Keratinocyte (primary cell): ENCODE measurements around the gene SMARCAL1.

Source experiments
- CTCF ChIP-seq, 3 experiments: IDR thresholded peaks in 1 of 3; conservative IDR thresholded peaks in 1 of 3; optimal IDR thresholded peaks in 1 of 3; 2 replicates in 2 of 3; 3 replicates in 1 of 3; pipeline versions ENCODE3 to v1.5.1; 2011; ENCODE audit warnings: low read length in 3 of 3, mild to moderate bottlenecking in 3 of 3, moderate library complexity in 2 of 3, control low read depth in 1 of 3, inconsistent platforms in 1 of 3; ENCODE audit not compliant: insufficient read depth in 2 of 3; ENCODE audit errors: extremely low read depth in 1 of 3
- EZH2 ChIP-seq: IDR thresholded peaks from one replicate; pipeline ENCODE4 v1.6.1; 2012; ENCODE audit warnings: inconsistent platforms, mild to moderate bottlenecking, low read length, moderate library complexity

DNA sequence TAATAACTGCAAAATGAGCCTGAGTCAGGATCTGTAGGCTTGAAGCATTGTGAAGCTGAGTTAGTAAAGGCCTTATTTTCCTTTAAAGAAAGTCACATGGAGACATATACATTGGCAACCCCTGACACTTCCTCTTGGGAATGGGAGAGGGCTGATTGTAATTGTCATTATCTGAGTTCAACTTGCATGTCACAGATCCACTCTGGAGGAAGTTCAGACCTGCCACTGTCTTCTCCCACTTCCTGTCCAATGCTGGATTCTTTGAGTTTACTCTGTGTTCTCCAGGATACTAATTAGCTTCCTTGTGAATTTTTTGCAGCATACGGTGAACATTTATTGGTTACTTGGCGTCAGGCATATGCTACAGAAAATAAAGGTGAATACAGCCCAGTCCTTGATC lies 34.1 kb downstream of the SMARCAL1 start:
- no peak for TF ChIP-seq CTCF (optimal IDR thresholded peaks at IDR 0.05 in 1 of 3, IDR thresholded peaks at IDR 0.05 in 1 of 3, conservative IDR thresholded peaks at IDR 0.05 in 1 of 3; ENCODE audit: extremely low read depth in 1 of 3, insufficient read depth in 2 of 3, low read length in 3 of 3)
- no peak for TF ChIP-seq EZH2
